Activated CD4-positive, alpha-beta T cell treated with anti-CD3 and anti-CD28 coated beads, Interleukin-2, Interleukin-4, amounts not matched to agents 100 ng/mL and 50 ng/mL, durations not matched to agents 16 hours and 8 hours (primary cell): ENCODE measurements around the gene FOXP1.

Source experiments
- DNase-seq: peaks from one replicate; pipeline ENCODE4 v3.0.0-alpha.2; 2020; ENCODE audit warnings: low spot score

The FOXP1 gene

DNA sequence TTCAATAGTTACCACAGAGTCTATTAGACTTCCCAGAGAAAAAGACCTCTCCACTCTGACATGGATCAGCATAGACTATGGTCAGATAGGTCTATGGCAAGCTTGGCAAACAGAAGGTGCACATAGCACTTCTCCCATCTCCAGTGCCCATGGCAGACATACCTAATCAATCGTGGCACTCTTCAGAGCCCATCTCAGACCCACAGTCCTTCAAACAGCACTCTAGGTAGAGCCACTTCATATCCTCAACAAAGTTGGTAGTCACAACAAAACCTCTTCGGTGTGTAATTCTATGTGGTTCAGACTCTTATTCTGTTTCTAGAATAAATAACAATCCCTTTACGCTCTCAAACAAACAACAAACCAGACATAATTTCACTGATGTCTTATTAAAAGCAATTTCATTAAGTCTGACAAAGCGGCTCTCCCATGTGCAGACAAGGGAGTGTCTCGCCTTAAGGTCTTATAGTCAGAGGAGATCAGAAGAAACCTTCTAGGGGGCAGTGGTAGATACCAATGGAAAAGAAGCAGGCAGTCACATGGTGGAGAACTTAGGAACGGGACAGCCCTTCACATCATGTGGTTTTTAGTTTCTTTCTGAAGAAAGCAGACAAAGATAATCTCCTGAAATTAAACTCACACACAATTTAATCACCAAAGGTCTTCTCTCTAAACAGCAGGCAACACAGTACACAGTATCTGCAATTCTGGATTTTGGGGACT lies 483.4 kb downstream of the FOXP1 start:
- no peak for DNase-seq

DNA sequence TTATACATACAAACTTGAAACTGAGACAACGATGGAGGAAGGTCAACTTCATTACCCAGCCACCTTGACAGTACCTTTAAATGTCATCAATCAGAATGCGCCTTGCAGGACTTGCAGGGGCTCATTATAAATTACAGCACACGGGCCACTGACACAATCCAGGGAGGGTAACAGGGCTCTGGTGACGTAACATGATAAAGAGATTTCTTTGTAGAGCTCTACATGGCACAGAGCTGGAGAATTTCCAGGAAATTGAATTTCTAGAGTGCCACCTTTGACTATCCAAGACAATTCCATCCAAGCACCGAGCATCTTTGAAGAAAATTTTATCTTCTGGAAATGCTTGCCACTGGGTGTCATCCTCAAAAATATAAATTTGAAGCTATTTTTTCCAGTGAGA lies 486.0 kb downstream of the FOXP1 start:
- DNase-seq, result no peak

DNA sequence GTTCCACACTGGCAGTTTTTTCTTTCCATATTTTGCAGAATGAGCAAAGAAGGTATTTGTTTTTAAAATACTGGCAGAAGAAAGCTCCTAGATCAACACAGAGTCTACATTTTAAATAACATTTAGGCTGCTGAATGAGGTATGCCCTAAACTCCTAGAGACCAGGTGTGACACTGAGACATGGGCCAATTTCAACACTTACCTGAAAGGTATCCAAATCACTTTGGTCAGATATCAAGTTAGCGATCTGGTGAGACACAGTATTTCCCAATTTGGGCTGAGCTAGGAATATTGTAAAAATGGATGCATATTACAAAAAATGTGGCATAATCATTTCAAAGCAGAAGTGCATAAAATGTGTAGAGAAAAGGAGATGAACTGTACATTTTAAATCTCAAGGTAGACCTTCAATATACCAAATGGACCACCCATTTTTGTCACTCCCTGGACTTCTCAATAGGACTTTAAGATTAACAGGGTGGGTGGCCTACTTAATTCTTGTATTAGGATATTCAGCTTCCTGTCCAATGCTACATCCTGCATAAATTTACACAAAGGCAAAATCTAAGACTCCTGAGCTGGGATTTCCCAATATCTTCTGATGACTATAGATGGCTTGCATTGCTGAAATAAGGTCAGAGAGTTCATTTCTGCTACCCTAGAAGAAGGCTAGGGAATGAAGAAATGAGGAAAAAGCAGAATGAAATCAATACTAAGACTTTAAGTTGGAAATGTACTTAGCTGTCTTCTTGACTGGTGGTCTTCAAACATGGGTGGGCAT lies 487.8 kb downstream of the FOXP1 start:
- DNase-seq, result no peak

- no peak for DNase-seq
Observed at GRCh38 chr3:71094658-71095209, 488.8 kb downstream of the FOXP1 start.

DNA sequence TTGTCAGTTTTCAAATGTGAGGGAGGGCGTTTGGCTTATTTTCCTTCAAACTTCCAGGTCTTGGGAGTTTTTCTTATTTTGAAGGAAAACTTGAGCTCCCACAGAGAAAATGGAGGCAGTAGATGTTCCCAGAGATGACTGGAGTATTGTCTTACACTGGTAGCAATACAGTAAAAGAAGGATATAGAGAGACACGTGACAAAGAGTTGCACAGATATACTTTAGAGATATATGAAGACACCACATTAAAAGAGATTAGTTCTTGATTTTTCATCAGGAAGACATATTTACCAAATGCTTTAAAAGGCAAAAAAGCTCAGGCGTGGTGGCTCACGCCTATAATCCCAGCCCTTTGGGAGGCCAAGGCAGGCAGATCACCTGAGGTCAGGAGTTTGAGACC lies 490.9 kb downstream of the FOXP1 start:
- DNase-seq, result no peak

DNA sequence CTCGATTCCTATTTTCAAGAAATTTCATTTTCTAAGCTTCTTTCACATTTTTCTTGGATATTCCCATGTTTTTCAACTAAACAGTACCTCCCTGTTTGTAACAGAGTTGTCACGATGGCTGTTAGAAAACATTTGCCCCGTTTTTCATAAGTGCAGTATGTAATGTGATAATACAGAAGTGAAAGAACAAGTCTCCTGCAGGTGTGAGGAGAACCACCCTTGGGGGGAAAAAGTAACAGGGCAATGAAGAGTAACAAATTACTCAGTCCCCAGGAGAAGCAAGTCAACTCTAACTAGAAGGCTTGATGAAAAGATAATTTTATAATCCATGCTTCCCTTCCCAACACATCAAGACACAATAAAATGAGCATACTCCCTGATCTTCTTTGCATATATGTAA lies 493.3 kb downstream of the FOXP1 start:
- no peak for DNase-seq

- no peak for DNase-seq
Observed at GRCh38 chr3:71089271-71089847, 494.2 kb downstream of the FOXP1 start.

GRCh38 chr3:71088742-71089141 lies 494.8 kb downstream of the FOXP1 start:
- DNase-seq, result no peak

- no peak for DNase-seq
Observed at GRCh38 chr3:71088019-71088708, 495.4 kb downstream of the FOXP1 start.

GRCh38 chr3:71087143-71088018 lies 496.1 kb downstream of the FOXP1 start:
- peak; percentile 87 for DNase-seq

DNA sequence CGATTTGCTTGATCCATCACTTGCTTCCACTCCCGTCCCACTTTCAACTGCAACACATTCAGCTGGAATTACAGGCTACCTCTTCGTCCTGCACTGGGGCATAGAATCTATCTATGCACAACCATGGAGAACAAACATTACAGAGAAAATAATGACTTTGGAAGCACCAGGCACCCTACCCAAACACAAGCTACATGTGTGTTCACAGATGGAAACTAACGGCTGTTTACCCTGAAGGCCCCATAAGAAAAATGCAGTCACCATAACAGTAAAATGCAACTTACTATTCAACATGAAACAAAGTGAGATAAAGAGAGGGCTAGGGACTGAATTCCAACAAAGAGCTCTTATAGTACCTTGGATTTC lies 496.8 kb downstream of the FOXP1 start:
- no peak for DNase-seq

DNA sequence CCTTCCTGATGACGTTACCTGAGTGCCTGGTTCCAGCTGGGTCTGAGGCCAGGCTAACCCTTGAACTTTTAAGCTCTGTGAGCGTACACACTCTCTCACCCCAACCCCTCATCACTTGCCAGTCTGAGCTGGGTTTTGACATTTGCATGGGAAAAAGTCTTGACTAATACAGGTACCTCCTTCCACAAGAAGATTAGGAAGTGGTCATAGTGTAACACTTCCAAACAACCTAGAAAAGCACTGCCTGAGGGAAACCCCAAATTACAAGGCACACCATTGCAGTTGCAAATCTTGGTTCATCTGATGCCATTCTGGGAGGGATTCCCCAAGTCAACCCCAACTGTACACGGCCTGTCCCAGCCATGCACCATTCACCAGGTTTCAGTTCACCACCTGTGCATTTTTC lies 499.8 kb downstream of the FOXP1 start:
- DNase-seq, result no peak

- DNase-seq, result no peak
Observed at GRCh38 chr3:71082833-71083232, 500.7 kb downstream of the FOXP1 start.

- peak; percentile 51 for DNase-seq
Observed at GRCh38 chr3:71080517-71081083, 502.9 kb downstream of the FOXP1 start.

- DNase-seq, result no peak
Observed at GRCh38 chr3:71078723-71079525, 504.6 kb downstream of the FOXP1 start.

GRCh38 chr3:71078199-71078598 lies 505.3 kb downstream of the FOXP1 start:
- DNase-seq, result no peak

DNA sequence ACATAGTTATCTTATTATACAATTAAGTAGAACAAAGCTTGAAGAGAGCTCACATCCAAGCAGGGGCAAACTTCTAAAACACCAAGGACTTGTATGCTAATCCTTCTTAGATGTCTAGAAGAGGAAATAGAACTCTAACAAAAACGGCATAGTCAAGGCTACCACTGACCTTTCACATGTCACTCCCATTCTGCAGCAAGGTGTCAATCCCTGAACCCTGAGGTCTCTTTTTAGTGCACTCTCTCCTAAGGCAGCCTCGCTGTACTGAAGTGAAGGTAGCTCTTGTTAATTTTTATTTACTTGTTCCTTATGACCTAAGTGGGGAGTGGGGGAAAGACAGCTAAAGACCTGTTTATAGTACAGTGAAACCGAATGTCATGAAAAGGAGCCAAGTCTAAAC lies 506.5 kb downstream of the FOXP1 start:
- no peak for DNase-seq

DNA sequence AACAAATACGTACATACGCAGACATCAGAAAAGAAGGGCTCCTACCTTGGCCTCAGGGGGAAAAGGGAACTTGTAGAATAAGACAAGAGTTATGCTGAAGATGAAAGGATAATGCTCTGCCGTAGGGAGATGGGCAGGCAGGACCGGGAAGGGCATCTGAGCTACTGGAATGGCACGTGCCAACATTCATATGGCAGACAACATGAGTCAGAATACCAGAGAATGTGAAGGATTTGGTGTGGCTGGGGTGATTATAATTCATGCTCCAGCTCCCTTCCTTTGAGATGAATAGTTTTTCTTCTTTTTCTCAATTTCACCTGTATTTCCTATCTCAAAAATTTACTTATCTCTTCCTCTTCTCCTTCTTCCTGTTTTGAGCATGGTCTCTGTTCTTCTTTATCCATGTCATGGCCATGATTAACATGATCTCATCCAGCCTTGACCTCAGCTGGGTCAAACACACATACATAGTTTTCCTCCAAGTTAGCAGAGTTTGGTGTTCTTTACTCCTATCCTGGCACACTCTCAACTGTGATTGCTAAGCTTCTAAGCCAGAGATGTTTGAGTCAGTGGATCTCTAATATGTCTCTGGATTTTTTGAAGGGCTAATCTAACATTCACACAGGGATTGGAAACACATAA lies 507.0 kb downstream of the FOXP1 start:
- no peak for DNase-seq

- no peak for DNase-seq
Observed at GRCh38 chr3:71075494-71075893, 508.0 kb downstream of the FOXP1 start.

- no peak for DNase-seq
Observed at GRCh38 chr3:71074423-71074822, 509.1 kb downstream of the FOXP1 start.
